Panc1 (cell line): ENCODE measurements around the gene TTF1.

Experiments
- POLR2AphosphoS5 ChIP-seq: IDR thresholded peaks from 2 replicates; pipeline ENCODE4 v1.6.1; 2012; ENCODE audit warnings: mild to moderate bottlenecking, low read depth, low read length, moderate library complexity
- SIN3A ChIP-seq: IDR thresholded peaks from 2 replicates; pipeline ENCODE4 v1.6.1; 2012; ENCODE audit warnings: low read depth, mild to moderate bottlenecking, low read length, moderate library complexity, borderline replicate concordance; ENCODE audit not compliant: insufficient read depth
- TCF7L2 ChIP-seq: IDR thresholded peaks from 2 replicates; pipeline ENCODE4 v1.6.1; 2011; ENCODE audit warnings: mild to moderate bottlenecking, low read depth, low read length, inconsistent platforms
- TF ChIP-seq, protein P1 (sequence below): fragments of 450-650 bp; IDR thresholded peaks from 2 replicates; pipeline ENCODE4 v1.5.1; 2017; ENCODE audit warnings: mild to moderate bottlenecking
- TF ChIP-seq, protein P2 (sequence below), 2 experiments: IDR thresholded peaks; 2 replicates each; pipeline ENCODE4 v1.6.1; 2011 to 2012; ENCODE audit warnings: low read depth in 2 of 2, control low read depth in 1 of 2, low read length in 1 of 2, mild to moderate bottlenecking in 1 of 2, moderate library complexity in 1 of 2; ENCODE audit not compliant: insufficient read depth in 1 of 2

DNA sequence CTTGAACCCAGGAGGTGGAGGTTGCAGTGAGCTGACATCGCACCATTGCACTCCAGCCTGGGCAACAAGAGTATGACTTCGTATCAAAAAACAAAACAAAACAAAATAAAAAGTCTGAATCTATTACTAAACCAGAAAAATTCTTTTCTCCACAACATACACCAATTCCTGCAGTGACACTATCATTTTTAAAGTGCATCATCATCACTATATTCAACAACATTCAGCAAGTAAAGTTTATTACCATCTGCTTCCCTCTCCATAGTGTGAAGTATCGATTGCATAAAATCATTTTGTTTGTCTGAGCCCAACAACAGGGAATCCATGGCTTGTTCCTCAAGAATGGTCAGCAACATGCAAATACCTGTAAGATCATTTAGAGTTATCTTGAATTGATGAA is 72.3 kb downstream of the TTF1 start:
- TF ChIP-seq, protein P1, sequence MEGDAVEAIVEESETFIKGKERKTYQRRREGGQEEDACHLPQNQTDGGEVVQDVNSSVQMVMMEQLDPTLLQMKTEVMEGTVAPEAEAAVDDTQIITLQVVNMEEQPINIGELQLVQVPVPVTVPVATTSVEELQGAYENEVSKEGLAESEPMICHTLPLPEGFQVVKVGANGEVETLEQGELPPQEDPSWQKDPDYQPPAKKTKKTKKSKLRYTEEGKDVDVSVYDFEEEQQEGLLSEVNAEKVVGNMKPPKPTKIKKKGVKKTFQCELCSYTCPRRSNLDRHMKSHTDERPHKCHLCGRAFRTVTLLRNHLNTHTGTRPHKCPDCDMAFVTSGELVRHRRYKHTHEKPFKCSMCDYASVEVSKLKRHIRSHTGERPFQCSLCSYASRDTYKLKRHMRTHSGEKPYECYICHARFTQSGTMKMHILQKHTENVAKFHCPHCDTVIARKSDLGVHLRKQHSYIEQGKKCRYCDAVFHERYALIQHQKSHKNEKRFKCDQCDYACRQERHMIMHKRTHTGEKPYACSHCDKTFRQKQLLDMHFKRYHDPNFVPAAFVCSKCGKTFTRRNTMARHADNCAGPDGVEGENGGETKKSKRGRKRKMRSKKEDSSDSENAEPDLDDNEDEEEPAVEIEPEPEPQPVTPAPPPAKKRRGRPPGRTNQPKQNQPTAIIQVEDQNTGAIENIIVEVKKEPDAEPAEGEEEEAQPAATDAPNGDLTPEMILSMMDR = no peak
- TF ChIP-seq TCF7L2 = no peak
- TF ChIP-seq, protein P2, sequence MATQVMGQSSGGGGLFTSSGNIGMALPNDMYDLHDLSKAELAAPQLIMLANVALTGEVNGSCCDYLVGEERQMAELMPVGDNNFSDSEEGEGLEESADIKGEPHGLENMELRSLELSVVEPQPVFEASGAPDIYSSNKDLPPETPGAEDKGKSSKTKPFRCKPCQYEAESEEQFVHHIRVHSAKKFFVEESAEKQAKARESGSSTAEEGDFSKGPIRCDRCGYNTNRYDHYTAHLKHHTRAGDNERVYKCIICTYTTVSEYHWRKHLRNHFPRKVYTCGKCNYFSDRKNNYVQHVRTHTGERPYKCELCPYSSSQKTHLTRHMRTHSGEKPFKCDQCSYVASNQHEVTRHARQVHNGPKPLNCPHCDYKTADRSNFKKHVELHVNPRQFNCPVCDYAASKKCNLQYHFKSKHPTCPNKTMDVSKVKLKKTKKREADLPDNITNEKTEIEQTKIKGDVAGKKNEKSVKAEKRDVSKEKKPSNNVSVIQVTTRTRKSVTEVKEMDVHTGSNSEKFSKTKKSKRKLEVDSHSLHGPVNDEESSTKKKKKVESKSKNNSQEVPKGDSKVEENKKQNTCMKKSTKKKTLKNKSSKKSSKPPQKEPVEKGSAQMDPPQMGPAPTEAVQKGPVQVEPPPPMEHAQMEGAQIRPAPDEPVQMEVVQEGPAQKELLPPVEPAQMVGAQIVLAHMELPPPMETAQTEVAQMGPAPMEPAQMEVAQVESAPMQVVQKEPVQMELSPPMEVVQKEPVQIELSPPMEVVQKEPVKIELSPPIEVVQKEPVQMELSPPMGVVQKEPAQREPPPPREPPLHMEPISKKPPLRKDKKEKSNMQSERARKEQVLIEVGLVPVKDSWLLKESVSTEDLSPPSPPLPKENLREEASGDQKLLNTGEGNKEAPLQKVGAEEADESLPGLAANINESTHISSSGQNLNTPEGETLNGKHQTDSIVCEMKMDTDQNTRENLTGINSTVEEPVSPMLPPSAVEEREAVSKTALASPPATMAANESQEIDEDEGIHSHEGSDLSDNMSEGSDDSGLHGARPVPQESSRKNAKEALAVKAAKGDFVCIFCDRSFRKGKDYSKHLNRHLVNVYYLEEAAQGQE (IDR thresholded peaks at IDR 0.05; ENCODE audit: insufficient read depth in 1 of 2, low read depth in 2 of 2, low read length in 1 of 2) = no peak
- TF ChIP-seq POLR2AphosphoS5 = no peak
- no peak for TF ChIP-seq SIN3A
